GM19193 (cell line): ENCODE measurements around the gene CERCAM.

ENCODE experiments used
- POLR2A ChIP-seq: IDR thresholded peaks from 4 replicates; pipeline ENCODE4 v1.6.1; 2011; ENCODE audit not compliant: insufficient read depth, insufficient read length; ENCODE audit errors: extremely low read depth

The CERCAM gene, protein sequence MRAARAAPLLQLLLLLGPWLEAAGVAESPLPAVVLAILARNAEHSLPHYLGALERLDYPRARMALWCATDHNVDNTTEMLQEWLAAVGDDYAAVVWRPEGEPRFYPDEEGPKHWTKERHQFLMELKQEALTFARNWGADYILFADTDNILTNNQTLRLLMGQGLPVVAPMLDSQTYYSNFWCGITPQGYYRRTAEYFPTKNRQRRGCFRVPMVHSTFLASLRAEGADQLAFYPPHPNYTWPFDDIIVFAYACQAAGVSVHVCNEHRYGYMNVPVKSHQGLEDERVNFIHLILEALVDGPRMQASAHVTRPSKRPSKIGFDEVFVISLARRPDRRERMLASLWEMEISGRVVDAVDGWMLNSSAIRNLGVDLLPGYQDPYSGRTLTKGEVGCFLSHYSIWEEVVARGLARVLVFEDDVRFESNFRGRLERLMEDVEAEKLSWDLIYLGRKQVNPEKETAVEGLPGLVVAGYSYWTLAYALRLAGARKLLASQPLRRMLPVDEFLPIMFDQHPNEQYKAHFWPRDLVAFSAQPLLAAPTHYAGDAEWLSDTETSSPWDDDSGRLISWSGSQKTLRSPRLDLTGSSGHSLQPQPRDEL

DNA sequence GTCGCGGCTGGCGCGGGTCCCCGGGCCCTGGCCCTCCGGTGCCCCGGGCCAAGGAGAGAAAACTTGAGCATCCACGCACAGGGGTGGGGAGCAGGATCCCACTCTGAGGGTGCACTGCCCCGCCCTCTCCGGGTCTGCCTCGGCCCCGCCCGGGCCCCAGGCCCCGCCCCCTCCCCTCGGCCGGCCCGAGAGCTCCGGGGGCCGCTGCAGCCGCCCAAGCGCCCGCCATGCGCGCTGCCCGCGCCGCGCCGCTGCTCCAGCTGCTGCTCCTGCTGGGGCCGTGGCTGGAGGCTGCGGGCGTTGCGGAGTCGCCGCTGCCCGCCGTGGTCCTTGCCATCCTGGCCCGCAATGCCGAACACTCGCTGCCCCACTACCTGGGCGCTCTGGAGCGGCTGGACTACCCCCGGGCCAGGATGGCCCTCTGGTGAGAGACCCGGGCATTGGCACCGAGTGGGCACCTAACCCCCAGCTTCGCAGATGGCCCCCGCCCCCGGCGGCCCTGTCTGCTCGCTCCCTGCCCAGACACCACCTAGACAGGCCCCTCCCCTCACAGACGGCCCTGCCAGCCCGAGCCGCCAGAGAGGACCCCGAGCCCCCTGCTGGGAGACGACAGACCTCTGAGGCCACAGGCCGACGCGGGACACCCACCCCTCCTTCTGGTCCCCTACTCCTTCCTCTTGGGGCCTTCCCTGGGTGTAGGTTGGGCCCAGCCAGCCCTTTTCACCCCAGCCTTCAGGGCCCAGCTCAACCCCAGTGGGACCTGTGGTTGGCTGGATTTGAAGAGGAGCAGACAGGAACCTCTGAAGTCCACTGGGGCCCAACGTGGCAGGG lies at the start of gene CERCAM:
TSS of gene CERCAM (plus strand) at position 207 of the 831 bp plus-strand sequence. CDS start at position 228, 21 bp downstream.
- TF ChIP-seq POLR2A = no peak

DNA sequence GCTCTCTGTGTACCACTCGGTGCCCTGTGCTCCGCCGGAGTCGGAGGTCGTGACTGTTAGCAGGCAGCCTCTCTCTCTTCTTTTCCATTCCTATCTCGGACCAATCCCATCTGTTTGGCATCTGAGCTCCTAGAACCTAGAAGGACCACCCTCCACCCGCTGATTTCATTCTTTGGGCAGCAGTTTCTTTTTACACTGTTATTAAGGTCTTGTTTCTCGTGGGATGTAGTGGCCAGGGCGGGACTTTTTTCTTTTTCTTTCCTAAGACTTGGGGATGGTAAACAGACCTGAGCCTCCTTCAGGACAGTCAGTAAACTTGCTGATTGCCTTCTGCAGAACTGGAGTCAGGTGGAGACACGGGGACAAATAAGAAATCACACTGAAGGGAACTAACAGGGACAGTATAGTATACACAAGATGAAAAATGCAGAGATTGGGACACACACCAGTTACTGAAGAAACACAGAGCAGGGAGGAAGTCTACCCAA lies 49.0 kb upstream of the CERCAM start:
- no peak for TF ChIP-seq POLR2A

DNA sequence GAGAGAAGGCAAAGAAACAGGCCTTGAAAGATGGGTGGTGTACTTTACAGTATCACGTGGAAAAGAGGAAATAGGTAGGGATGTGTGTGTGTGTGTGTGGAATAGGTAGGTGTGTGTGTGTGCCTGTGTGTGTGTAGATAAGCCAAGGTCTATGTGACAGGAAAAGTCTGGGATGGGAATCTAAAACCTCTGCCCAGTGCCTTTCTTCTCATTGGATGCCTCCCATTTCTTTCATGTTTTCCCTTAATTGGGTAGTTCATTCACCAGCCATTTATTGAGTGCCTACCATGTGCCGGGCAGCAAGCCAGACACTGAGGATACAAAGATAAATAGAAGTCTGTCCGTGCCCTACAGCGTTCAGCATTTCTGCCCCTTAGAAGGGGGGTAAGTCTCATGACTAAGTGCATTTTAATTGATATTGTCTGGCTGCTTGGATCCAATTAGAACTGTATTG lies 48.4 kb upstream of the CERCAM start:
- TF ChIP-seq POLR2A = no peak

DNA sequence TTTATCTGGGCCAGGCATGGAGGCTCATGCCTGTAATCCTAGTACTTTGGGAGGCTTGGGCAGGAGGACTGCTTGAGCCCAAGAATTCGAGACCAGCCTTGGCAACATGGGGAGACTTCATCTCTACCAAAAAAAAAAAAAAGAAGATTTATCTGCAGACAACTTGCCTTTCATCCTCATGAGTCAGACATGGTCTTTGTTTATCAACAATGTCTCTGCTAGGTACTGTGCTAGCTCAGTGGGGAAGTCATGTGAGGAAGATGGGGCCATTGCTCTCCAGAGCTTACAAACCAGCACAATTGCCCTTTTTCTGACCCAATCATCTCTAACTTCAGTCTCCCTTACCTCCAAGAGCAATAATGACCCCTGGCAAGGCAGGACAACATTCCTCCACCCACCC lies 47.9 kb upstream of the CERCAM start:
- TF ChIP-seq POLR2A = no peak

DNA sequence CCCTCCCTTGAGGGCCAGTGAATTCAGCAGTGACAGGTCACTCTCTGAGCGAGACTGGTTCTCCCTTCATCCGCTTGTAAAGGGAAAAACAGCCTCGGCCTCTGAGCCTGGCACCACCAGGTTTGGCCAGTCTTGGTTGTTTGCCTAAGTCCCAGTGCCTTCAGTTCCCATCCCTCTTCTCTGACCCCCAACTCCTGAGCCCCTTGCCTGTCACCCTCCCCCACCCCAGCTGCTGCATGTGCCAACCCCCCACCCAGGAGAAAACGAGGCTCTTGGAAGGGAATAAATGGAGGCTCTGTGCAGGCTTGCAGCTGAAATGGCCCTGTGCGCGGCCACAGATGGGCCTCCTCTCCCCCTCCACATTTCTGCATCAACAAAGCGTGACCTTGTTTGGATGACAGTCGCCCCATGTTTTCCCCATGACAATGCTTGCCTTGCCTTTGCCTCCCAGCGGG lies 46.4 kb upstream of the CERCAM start:
- TF ChIP-seq POLR2A = no peak

DNA sequence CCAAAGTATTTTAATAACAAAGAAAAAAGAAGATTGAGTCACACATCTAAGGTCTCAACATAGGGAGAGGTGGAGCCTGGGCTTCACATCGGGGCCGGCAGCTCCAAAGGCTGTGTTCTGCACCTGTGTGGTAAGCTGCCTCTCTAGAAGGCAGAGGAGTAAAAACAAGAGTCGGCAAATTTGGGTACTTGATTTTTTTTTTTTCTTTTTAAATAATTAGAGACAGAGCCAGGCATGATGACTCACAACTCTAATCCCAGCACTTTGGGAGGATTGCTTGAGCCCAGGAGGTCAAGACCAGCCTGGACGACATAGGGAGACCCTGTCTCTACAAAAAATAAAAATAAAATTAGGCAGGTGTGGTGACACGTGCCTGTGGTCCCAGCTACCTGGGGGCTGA lies 44.8 kb upstream of the CERCAM start:
- TF ChIP-seq POLR2A = no peak

DNA sequence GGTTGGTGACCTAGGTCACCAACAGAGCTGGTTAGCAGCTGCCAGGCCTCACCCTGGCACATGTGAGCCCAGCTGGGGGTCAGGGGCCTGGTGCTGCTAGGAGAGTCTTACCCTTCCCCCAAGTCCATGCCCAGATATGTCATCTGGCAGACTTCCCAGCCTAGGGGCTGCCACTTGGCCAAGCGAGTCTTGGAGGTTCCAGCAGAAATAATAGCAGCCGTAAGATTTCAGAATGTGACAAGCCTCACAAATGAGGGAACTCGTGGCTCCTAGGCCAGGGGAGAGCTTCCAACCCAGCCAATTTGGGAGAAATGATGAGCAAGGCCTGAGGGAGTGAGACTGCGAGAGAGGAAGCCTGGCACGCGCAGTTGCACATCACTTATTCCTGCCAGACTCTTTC lies 38.4 kb upstream of the CERCAM start:
- TF ChIP-seq POLR2A = no peak

DNA sequence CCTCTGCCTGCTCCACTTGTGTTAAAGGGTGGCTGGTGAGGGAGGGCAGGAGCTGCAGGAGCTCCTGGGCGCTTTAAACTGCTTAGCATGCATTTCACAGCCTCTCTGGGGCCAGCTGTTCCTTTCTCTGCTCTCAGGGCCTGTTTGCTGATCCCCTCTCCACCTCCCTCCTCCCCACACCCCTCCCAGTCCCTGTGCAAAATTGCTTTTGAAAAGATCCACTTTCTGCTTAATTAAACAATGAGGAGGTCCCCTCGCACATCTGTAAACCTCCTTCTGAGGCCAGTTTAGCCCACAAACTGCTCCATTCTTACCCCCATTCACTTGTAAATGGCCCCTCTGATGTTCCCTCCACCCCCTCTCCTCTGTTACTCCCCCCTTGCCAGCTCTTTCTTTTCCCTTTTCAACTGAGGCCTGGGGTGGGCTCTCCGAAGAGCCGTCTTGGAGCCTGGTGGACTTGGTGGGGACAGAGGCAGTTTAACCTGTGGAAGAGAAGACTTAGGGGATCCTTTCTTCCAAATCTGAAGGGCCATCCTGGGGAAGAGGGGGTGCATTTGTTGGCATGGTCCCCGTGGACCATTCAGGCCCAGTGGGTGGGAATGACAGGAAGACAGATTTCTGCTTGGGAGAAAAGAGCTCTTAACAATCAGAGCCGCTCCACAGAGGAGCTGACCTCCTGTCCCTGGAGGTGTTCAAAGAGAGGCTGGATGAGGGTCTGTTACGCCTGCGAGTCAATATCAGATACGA lies 37.5 kb upstream of the CERCAM start:
- no peak for TF ChIP-seq POLR2A

DNA sequence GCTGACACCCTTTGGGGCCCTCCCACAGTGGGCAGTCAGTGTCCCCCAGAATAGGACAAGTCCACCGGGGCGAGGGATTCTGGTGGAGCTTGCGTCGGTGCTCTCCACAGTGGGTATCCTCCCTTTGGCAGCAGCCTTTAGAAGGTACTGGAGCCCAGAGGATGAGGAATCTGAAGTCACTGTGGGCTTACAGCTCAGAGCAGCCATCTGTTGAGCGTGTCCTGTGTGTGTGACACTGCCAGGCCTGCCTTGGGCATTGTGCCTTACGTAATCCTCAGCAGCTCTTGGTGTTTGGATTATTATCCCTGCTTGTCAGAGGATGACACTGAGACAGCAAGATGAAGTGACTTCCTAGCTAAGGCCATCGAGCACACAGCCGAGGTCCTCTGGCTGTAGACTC lies 36.9 kb upstream of the CERCAM start:
- no peak for TF ChIP-seq POLR2A

DNA sequence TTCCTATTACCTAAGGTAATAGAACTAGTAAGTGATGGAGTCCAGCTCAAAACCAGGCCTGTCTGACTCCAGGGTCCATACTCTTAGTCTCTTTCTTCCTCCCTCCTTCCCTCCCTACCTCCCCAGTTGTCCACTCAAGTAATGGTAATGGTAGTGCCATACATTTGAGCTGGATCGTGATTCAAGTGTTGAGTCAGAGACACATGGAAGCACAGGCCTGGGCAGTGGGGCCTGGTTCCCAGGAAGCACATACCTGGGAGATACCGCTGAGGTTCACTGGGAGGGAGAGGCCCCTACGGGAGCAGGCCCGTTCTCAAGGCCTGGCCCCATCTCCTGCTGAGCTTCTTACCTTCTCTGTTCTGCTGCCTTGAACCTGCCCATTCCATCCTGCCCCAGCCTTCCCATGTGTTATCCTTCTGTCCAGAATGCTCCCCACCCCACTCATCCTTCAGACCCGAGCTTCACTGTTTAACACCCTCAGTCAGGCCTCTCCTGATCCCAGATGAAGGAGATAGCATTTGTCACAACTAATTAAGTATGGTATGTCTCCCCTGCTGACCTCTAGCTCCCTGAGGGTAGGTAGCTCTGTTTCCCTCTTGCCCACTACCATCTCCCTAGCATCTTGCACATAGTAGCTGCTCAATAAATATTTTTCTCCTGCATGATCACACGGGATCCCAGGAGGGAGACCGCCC lies 35.7 kb upstream of the CERCAM start:
- no peak for TF ChIP-seq POLR2A

DNA sequence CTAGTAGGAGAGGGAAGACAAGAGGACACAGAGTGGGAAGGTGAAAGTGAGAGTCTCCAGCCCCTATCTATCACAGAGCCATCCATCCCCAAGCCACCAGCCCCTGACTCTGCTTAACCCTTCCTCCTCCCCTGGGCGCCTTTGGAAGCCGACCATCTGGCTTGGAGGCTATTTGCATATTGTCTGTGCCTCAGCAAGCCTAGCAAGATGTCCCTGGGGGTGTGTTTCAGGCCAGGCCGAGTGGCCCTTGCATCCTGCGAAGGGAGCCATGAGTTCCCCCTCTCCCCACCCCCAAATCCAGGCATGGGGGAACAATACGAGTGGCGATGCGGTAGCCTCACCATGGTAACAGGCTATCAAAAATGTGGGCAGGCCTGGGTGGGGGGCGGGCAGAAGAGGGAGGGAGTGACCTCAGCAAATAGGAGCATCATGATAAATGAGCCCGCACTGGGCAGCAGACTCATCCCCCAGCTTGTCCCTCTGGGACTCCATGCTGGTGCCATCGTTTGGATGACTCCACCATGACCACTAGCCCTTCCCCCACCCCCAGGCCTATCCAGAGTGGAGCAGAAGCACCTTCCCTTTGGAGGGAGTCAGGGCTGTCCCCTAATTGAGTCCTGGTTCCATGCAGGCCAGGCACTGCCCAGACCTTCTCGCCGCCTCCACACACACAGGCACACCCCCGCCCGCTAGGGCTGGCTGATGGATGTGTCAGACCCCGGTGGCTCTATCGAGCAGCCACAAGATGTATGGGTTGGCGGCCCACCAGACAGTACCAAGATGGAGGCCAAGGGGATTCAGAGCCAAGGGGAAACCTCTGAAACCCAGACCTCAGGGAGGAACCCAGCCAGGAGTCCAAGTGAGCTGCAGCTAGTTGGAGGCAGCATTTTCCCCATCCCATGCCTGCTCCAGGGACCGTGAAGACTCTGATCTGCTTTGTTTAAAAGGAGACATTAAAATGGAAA lies 34.9 kb upstream of the CERCAM start:
- no peak for TF ChIP-seq POLR2A

DNA sequence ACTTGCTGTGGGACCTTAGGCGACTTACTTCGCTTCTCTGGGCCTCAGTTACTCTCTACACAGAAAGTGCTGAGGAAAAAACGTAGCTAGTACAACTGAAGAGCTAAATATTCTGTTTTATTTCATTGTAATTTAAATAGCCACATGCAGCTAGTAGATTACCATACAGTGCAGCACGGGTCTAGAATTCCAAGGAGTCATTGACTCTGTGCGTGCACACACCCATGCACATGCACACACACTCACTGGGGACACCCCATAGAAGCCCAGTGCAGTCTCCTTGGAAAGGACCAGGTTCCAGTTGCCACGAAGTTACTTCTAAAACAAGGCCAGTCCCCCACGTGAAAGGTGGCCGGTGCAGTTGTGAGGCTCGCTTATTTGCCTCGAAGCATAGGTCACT lies 32.5 kb upstream of the CERCAM start:
- no peak for TF ChIP-seq POLR2A
